Renal cortical epithelial cell (primary cell): ENCODE data around the gene TANC1. TPM values are rescaled to one million over a fixed set of nuclear protein-coding genes. Genes with fewer than 3 reads are reported as not detected.

Experiments
- DNase-seq: peaks from one replicate; pipeline ENCODE4 v3.0.0-alpha.2; 2011; ENCODE audit warnings: low read depth
- total RNA-seq: library from RNA; depleted of rRNA; stranded (reverse); fragments of >200 nt; gene quantifications from 2 replicates; pipeline ENCODE4 v1.2.3, GENCODE V29; 2014

The TANC1 gene
- total RNA-seq, 1 donor from 2014 or later: 44.0 TPM

DNA sequence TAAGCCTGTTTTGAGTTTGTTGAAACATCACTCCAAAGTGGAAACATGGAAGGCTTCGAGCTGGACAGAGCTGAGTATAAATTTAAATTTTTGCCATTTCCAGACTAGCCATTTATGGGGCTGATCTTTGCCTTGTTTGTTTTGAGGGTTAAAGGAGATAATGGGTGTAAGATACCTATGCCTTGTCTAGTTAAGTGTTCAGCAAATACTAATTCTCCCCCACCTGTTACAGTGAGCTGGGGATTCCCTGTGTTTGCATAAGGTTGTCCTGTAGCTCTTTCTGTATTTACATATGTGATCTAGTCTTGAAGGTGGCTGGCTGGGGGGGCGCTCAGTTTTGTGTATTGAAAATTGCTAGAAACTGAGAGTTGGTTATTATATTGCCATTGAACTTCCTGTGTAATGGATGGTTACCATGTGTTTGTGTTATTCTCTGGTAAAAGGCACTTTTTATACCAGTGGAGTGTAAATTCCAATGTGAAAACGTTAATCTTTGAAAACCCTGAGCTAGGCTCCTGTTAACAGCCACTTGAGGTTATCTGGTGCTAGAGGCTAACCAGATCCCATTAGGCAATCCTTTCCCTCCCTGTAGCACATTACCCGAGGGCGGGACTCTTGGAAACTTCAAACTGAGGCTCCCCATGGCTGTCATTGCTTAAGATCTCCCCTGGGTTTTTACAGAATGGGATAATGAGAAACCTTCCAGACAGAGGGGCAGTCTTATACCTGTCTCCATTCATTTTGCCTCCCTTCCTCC, 26.7 kb downstream of the TANC1 start:
- peak; percentile 44 for DNase-seq

DNA sequence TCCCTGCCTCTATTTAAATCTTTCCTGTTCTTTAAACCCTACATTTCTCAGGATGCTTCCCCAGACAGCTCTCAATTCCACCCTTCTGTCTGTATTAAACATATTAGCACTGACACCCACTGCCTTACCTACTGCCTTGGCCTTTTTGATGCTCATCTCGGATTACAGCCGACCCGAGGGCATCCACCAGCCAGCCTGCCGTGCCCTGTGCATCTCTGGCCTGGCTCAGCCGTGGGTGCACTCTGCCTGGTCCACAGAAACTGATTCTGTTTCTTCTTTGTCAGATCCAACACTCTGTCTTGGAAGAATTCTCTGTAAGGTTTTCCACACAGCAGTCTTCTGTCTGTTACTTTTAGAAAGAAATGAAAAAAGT, 27.2 kb downstream of the TANC1 start:
- DNase-seq: no peak

DNA sequence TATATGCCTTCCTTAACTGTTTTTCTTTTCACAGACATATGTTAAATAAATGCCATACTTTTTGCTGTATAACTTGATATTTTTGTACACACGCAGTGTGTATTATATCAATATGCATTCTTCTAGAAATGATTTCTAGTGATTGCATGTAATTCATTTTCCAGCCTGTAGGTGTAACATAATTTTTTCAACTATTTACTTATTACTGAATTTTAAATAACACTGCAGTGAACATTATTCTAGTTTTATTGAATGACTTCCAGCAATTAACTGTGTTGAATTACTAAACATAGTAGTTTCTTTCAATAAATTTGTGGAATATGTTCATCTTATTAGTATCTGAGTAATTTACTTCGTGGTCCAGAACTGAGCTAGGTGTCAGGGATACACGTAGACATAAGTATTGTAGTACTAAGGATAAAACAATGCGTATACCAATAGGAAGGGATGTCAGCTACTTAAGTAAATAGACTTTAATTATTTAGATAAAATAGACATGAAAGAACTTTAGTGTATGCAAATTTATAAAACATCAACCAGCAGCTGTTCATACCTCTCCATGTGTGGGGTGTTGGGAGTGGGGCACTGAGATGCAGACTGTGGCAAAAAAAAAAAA, 28.0 kb downstream of the TANC1 start:
- no peak for DNase-seq

DNA sequence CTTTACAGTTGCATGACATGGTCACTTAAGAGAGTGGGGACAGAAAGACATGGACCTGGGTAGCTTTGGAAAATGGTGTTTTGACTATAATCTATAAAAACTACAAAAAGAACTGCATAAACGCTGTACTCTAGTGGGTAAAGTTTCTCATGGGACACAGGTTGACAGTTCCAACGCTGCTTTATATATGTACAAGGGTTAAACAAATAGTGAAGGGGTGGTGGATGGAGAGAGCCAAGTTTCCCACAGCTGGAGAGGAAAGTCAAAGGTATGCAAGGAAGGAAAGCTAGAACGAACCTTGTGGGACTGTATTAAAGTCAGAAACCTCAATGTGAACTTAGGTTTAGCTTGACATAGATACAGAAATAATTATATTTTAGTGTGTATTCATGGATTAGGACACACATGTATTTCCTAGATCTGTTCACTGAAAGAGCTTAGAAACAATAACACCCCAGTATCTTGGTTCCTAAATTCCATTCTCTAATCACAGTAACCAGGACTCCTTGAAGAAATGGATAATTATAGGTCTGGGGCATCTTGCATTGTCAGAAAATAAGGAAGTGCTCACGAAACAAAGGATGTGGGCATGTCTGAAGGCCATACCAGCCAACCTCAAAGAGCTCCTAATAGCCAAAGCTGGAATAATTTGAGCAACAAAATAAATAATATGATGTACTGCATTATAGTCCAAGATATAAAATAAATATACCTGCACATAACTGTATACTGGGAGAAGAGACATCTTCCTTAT, 28.8 kb downstream of the TANC1 start:
- DNase-seq: no peak

DNA sequence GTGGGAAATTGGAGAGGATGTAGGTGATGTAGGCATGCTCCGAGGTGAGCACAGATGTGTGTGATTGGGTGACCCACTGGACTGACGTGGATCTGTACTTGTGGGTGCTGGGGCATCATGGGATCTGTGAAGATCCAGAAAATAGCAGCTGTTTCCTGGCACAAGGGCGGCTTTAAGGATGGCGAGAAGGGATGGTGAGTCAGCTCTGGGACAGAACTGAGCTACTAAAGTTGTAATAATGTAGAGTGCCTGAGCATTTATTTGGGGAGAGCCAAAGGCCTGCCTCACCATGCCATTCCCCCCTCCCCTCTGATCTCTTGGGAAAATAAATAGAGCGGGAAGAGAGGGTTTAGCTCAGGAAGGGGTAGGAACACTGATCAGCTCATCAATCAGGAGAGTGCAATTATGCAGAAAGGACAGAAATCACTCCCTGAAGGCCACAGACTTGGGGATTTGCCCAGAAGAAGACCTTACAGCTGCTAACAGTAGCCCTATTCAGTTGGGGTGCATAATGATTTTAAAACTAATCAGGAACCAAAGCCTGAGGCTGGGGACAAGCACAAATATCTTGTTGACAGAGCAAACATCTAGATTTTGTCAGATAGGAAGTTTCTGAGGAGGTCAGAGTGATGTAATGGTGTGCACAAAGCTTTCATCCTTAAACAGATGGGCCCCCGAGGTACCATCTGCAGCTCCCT, 30.3 kb downstream of the TANC1 start:
- DNase-seq: no peak

DNA sequence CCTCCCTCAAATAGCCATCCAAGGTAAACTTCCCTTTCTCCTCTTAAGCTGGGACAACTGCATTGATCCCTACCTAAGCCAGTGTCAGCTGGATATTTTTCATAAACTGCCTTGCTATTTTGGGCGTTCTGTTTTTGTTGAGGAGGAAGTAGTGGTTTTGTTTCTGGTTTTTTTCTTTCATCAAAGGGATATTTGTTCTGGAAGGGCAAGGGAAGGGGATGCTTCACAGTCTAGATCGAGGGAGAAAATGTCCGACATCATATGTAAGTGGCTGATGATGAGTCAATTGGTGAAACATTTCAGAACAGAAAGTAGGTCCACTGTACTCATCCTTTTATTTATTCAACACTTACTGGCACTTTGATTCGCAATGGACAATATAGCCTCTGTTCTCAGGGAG, 31.0 kb downstream of the TANC1 start:
- no peak for DNase-seq

DNA sequence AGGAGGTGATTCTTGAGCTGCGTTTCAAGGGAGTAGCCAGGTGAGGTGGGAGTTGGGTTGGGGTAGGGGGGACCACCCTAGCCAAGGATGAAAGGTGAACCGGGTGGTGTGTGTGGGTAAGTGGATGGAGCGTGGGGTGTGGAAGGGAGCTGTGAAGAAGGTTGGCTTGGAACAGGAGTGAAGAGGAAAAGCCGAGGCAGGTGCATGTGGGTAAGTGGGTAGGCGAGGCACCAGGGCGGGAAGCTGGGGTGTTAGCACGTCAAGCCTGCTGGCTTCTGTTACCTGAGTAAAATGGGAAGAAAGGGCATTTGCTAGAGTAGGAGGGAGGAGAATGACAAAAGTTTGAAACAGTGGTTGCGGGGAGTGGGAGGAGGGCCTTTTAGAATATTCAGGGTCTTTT, 31.6 kb downstream of the TANC1 start:
- DNase-seq: no peak

DNA sequence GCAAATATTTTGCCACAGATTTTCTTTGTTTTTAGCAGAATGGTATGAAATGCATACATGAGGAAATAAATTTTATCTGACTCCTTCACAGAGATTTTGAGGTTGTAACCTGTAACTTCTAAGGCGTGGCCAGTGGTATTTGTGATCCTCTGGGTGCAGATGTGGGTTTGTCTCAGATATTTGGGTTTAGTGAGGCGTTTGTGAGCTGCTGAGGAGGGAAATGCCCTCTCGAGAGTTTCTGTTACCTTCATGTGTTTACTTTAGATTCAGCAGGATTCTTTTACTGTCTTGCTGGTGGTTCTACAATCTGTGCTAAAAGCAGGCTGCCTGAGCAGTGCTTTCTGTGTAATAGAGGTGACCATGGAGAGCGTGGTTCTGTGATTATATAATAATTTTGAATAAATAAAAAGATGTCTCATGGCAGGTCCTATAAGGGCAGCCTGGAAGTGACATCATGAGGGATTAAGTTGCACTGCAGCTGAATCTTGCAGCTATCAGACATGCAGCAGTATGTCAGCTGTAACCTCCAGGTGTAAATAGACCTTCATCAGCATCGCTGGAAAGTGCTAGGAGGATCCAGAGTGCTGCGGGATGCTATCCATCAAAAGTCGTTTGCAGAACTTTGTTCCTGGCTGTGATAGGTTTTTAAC, 34.1 kb downstream of the TANC1 start:
- DNase-seq: no peak

DNA sequence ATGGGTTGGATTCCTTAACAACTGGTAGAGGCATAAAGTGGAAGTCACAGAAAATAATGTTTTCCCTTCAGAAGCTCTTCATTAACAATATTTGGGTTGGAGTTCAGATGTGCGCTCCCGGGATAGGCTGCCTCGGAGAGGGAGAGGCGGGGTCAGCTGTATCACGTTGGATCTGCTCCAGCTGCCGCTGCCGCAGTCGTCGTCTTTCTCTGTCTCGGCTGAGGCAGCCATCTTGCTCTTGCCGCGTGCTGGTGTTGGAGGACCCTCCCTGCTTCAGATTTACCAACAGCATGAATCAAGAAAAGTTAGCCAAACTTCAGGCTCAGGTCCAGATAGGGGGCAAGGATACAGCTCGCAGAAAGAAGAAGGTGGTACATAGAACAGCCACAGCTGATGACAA, 35.1 kb downstream of the TANC1 start:
- no peak for DNase-seq

DNA sequence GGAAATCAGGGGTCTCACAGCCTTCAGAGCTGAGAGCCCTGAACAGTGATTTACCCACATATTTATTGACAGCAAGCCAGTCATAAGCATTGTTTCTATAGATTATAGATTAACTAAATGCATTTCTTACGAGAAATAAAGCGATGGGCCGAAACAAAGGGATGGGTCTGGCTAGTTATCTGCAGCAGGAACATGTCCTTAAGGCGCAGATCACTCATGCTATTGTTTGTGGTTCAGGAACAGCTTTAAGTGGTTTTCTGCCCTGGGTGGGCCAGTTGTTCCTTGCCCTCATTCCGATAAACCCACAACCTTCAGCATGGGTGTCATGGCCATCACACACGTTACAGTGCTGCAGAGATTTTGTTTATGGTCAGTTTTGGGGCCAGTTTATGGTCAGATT, 36.4 kb downstream of the TANC1 start:
- no peak for DNase-seq

DNA sequence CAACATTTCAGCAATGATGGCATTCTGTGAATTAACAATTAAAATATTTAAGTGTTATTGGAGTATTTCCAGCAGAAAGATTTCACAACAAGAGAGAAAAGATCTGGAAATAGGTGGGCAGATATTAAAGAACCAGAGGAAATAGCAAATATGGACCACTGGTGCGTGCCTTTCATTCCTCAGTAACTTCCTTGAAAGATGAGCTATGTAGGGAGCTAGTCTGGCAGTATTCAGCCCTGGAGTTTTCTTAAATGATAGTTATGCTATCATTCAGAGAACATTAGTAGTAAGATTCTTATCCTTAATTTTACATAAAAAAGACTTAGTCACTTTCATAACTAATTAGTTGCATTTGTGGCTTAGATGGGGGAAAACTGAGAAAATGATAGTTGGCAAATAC, 41.5 kb downstream of the TANC1 start:
- no peak for DNase-seq

DNA sequence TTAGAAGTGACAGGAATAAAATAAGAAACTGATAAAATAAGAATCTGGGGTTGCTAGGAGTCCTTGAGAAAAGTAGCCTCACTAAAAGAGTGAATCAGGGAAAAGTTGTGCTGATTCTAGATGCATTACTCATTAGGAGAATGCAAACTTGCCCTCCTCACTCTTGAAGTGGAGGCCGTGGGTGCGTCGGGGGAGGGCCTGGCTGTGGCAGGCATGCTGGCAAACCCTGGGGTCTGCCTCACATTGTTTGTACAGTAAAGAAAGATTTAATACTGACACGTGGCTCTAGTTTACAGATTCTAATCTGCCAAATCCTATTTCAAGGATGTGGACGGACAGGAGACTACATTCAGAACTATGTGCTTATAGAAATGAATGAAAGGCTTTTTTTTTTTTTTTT, 41.9 kb downstream of the TANC1 start:
- peak; percentile 41 for DNase-seq

DNA sequence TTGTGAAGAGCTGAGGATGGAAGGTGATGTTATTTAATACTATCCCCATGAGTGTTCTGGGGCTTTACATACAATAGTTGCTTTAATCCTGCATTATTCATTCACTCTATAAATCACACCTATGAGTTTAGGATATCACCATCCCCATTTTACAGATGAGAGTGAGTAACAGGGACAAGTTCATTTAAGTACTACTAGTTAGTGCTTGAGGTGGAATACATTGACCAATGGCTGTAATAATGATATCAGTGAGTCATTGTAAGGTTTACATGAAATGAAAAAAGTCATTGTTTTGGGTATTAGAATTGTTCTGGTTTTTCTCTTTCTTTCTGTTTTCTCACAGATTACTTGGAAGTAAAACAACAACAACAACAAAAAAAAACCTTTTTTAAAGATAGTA, 42.5 kb downstream of the TANC1 start:
- peak; percentile 37 for DNase-seq

DNA sequence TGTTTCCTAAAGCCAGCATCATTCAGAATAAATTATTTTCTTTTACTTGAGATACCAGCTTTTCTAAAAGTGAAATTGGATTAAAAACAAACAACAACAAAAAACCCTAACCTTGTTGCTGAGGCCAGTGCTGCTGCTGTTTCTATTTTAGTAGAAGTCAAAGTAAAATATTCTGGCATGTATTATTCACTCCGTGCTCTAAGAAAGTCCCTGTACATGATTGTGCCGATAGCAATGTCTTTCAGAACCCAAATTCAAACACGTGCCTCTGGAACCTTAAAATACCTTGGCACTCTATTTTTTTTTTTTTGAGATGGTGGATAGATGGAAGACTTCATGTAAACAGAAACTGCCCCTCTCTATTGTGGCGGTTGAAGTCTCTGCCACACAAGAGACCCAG, 43.7 kb downstream of the TANC1 start:
- no peak for DNase-seq

DNA sequence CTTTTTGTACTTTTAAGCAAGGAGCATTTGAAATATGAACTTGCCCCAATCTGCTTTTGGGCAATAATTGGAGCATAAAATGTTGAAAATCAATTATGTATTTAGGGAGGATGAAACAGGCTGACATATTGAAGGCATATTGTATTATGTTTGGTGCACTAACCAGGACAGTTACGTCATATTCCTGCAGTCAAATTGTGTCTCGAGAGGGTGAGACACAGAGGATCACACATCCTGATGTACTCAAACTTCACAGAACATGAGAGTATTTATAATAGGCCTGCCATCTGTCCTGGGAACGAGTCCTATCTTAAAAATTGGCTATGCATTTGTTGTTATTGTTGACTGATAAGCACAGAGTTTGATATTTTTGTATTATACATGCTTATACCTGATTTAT, 44.7 kb downstream of the TANC1 start:
- no peak for DNase-seq

DNA sequence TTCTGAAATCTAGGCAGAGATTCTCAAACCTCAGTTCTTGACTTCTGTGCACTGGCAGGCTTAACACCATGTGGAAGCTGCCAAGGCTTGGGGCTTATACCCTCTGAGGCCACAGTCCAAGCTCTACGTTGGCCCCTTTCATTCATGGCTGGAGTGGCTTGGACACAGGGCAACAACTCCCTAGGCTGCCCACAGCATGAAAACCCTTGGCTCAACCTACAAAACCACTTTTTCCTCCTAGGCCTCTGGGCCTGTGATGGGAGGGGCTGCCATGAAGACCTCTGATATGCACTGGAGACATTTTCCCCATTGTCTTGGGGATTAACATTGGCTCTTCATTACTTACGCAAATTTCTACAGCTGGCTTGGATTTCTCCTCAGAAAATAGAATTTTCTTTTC, 46.7 kb downstream of the TANC1 start:
- DNase-seq: no peak

DNA sequence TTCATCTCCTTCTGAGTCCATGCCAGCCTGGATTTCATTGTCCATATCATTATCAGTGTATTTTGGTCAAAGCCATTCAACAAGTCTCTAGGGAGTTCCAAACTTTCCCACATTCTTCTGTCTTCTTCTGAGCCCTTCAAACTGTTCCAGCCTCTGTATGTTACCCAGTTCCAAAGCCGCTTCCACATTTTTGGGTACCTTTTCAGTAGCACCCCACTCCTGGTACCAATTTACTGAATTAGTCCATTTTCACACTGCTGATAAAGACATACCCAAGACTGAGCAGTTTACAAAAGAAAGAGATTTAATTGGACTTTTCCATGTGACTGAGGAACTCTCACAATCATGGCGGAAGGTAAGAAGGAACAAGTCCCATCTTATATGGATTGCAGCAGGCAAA, 47.4 kb downstream of the TANC1 start:
- no peak for DNase-seq

DNA sequence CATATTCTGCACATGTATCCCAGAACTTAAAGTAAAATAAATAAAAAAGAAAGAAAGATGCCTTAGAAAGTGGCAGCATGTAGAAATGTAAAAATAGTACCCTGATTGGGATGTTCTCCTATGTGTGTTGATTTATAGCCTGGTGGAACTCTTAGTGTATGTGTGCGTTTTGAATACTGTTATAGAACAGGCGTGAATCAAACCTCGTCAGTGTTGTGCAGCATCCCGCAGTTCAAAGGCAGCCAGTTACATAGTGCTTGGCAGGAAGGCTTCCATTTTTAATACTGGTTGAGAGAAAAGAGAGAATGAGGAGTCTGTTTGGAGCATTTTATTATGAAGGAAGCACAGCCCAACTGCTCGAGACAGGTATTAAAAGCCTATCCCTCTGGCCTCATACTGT, 49.4 kb downstream of the TANC1 start:
- DNase-seq: no peak

DNA sequence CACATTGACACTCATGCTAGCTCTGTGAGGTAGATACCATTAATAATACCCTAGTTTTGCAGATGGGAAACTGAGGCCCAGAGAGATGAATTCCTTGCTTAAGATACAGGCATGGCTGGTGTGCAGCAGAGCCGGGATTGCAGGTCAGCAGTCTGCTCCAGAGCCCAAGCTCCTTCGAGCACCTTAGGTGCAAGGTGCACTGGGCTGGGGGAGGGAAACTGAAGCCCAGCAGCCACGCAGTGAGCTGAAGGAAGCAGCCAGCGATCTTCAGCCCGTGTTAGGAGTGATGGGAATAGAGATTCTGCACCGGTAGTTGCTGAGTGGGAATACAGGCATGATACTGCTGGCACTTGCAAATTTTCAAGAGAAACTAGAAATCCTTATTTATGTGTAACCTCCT, 50.6 kb downstream of the TANC1 start:
- DNase-seq: no peak

DNA sequence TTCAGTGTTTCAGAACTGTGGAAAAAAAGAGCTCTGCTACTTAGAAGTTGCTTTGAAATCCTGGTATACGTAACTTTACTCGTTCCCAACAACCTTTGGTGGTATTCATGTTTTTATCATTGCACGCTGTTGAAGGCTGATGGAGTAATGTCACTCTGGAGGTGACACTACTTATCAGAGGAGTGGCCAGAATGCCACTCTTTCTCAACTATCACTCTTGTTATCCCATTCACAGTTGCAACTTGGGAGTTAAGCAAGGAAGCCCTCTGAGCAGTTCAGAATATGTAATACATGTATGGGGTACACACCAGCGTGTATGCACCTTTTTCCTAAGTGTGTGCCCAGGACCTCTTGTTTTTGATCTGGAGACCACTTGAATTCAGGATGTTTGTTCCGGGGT, 53.6 kb downstream of the TANC1 start:
- DNase-seq: no peak

DNA sequence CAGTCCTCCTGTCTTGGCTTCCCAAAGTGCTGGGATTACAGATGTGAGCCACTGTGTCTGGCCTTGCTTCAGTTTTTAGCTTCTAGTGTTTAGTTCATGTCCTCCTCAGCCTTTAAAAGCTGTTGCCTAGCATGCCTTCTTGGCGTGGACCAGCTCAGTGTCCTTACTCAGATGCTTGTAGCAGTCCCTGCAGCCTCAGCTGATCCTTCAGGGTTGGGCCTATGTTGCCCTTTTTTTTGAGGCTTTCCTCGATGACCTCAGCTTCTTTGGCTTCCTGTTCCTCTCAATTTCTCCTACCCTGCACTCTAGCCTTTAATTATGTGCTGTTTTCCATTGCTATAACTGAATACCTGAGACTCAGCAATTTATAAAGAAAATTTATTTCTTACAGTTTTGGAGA, 57.7 kb downstream of the TANC1 start:
- DNase-seq: no peak

DNA sequence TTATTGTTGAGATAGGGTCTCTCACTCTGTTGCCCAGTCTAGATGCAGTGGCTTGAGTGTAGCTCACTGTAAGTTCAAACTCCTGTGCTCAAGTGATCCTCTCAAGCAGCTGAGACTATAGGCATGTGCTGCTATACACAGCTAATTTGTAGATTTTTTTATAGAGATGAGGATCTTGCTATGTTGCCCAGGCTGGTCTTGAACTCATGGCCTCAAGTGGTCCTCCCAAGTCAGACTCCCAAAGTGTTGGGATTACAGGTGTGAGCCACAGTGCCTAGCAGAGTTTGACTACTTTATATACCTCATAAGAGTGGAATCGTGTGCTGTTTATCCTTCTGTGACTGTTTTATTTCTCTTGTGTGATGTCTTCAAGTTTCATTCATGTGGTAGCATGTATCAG, 60.3 kb downstream of the TANC1 start:
- no peak for DNase-seq
